PC-3 (cell line): ENCODE measurements around the gene SLC19A1. TPM values are rescaled to one million over a fixed set of nuclear protein-coding genes. Genes with fewer than 3 reads are reported as not detected.

Source experiments
- ATAC-seq: fragments of 200-7000 bp; cut with Tn5 transposase; 2 replicates; pipeline ENCODE4 v1.9.1; 2020; ENCODE audit warnings: mild to moderate bottlenecking, moderate library complexity
- BruUV-seq: library from RNA; stranded (reverse); fragments of 400-500 nt; replicated peaks from 2 replicates; lab custom pipeline; 2021; lab: Mats Ljungman, UMichigan
- CTCF ChIA-PET: fragments of 300-600 bp; sonication (Branson Sonifier 250); formaldehyde crosslinking; loops from one replicate; lab custom pipeline; 2022; ENCODE audit warnings: antibody characterized with exemption; lab: Charles Lee
- POLR2A ChIA-PET: fragments of 300-600 bp; sonication (Branson Sonifier 250); formaldehyde crosslinking; loops from one replicate; lab custom pipeline; 2022; ENCODE audit warnings: antibody characterized with exemption; ENCODE audit not compliant: unreplicated experiment; lab: Charles Lee
- DNase-seq: peaks from one replicate; pipeline ENCODE4 v3.0.0-alpha.2; 2015
- H2AFZ ChIP-seq: fragments of 300-600 bp; sonication (generic); 2 replicates; pipeline ENCODE4 v1.6.0; 2016; ENCODE audit warnings: antibody characterized with exemption, low read length
- H3F3A ChIP-seq: fragments of 300-600 bp; sonication (generic); one replicate; pipeline ENCODE4 v1.6.0; 2017; ENCODE audit warnings: antibody characterized with exemption, low read length, control low read depth, mild to moderate bottlenecking; ENCODE audit not compliant: unreplicated experiment
- H3K27ac ChIP-seq: fragments of 300-600 bp; sonication (generic); 2 replicates; pipeline ENCODE4 v1.5.1; 2016; ENCODE audit warnings: mild to moderate bottlenecking, low read length
- H3K27me3 ChIP-seq: fragments of 300-600 bp; sonication (generic); 2 replicates; pipeline ENCODE4 v1.6.1; 2016; ENCODE audit warnings: low read length, mixed read lengths
- H3K36me3 ChIP-seq: fragments of 300-600 bp; sonication (generic); 2 replicates; pipeline ENCODE4 v1.6.1; 2016; ENCODE audit warnings: low read depth, mixed run types, low read length, mixed read lengths
- H3K4me1 ChIP-seq: fragments of 300-600 bp; sonication (generic); 2 replicates; pipeline ENCODE4 v1.5.1; 2016; ENCODE audit warnings: low read length; ENCODE audit not compliant: insufficient read depth
- H3K4me2 ChIP-seq: fragments of 300-600 bp; sonication (generic); 2 replicates; pipeline ENCODE4 v1.6.0; 2016; ENCODE audit warnings: low read length
- H3K4me3 ChIP-seq: fragments of 300-600 bp; sonication (generic); 2 replicates; pipeline ENCODE4 v1.5.1; 2016; ENCODE audit warnings: mild to moderate bottlenecking, low read length, mixed read lengths
- H3K79me2 ChIP-seq: fragments of 300-600 bp; sonication (generic); 2 replicates; pipeline ENCODE4 v1.6.1; 2017; ENCODE audit warnings: low read length, mixed read lengths
- H3K9ac ChIP-seq: fragments of 300-600 bp; sonication (generic); 2 replicates; pipeline ENCODE4 v1.6.0; 2016; ENCODE audit warnings: mild to moderate bottlenecking, low read length
- H3K9me2 ChIP-seq: fragments of 300-600 bp; sonication (generic); replicated peaks from 2 replicates; pipeline ENCODE4 v1.6.1; 2016; ENCODE audit warnings: mixed run types, low read length, mixed read lengths
- H3K9me3 ChIP-seq: fragments of 300-600 bp; sonication (generic); 2 replicates; pipeline ENCODE4 v1.6.1; 2016; ENCODE audit warnings: low read length, mixed read lengths
- H4K20me1 ChIP-seq: fragments of 300-600 bp; sonication (generic); 2 replicates; pipeline ENCODE4 v1.6.1; 2016; ENCODE audit warnings: low read length, mixed read lengths
- EZH2 ChIP-seq: fragments of 300-600 bp; sonication (generic); IDR thresholded peaks from one replicate; pipeline ENCODE4 v1.6.1; 2017; ENCODE audit warnings: antibody characterized with exemption, mild to moderate bottlenecking, low read length; ENCODE audit not compliant: unreplicated experiment
- EZH2phosphoT487 ChIP-seq: fragments of 300-600 bp; sonication (generic); IDR thresholded peaks from 2 replicates; pipeline ENCODE4 v1.6.1; 2018; ENCODE audit warnings: mild to moderate bottlenecking, antibody characterized with exemption, low read length, borderline replicate concordance
- intact Hi-C: fragments of 100-400 bp; cut with micrococcal nuclease; formaldehyde crosslinking; loops from 2 replicates; pipeline ENCODE4 v1.9.0; 2023
- total RNA-seq: library from RNA; depleted of rRNA; stranded (reverse); fragments of >200 nt; gene quantifications from 2 replicates; pipeline ENCODE4 v1.2.3, GENCODE V29; 2014
- TF ChIP-seq, protein P1 (sequence below): fragments of 300-600 bp; sonication (generic); conservative IDR thresholded peaks from 2 replicates; pipeline ENCODE4 v1.5.1; 2017; ENCODE audit warnings: antibody characterized with exemption, low read depth, mild to moderate bottlenecking, low read length

Gene SLC19A1
- total RNA-seq, 1 experiment from 2014 or later: 54.2 TPM

DNA sequence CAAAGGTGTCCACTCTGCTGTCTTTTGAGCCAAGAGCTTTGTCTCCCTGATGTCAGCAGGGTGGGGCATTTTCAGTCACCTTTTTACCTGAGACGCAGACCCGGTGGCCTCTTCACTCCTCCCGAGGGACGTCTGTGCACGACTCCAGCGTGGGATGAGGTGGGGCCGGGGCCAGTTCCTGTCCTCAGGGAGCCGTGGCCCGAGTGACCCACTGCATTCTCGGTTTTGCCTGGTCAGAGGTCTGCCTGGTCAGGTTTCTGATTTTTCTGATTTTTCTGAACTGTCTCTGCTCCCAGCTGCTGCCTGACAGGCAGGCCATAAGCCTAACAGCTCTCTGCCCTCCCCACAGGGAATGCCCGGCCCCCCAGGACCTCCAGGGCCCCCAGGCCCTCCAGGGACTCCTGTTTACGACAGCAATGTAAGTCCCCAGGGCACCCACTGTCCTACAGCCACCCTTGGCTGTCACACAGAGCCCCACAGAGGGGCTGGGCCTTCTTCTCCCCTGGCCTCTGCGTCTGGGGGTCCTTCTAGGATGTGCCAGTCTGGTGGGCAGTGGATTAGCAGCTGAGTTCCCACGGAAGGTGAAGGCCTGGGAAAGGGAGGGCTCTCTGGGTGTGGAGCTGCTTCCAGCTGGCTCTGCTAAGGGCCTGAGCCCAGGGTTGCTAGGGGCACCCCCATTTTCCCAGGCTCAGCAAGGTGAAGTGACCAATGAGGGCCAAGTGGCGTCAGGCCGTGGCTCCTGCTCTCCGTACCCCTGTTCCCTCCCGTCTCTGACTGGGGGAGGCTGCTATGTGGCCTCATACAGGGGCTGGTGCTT, 45.9 kb downstream of the SLC19A1 start:
- Histone ChIP-seq H3K27ac (no peak overlapping the region), H3K4me1 (no peaks in the 10 kb centered on the region), H3K9ac (no peak overlapping the region), H3K9me3 (no peaks in the 10 kb centered on the region), H3K4me2 (no peak overlapping the region), H2AFZ (no peak overlapping the region), H3K4me3 (no peak overlapping the region), H3K36me3 (0 out of 2 replicates have a peak, but pooled peaks cover 2% of the 10 kb centered on the region), H3F3A (no peaks in the 10 kb centered on the region), H3K79me2 (no peaks in the 10 kb centered on the region), H3K27me3 (no peaks in the 10 kb centered on the region), H3K9me2 (no peaks in the 10 kb centered on the region), H4K20me1 (no peaks in the 10 kb centered on the region)
- BruUV-seq: no TSS peak
- TF ChIP-seq EZH2phosphoT487: no peak
- no peak for TF ChIP-seq EZH2
- TF ChIP-seq, protein P1, sequence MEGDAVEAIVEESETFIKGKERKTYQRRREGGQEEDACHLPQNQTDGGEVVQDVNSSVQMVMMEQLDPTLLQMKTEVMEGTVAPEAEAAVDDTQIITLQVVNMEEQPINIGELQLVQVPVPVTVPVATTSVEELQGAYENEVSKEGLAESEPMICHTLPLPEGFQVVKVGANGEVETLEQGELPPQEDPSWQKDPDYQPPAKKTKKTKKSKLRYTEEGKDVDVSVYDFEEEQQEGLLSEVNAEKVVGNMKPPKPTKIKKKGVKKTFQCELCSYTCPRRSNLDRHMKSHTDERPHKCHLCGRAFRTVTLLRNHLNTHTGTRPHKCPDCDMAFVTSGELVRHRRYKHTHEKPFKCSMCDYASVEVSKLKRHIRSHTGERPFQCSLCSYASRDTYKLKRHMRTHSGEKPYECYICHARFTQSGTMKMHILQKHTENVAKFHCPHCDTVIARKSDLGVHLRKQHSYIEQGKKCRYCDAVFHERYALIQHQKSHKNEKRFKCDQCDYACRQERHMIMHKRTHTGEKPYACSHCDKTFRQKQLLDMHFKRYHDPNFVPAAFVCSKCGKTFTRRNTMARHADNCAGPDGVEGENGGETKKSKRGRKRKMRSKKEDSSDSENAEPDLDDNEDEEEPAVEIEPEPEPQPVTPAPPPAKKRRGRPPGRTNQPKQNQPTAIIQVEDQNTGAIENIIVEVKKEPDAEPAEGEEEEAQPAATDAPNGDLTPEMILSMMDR: no peak
- intact Hi-C loops: no loop called here
- DNase-seq (no peak), ATAC-seq (no peak)
- CTCF ChIA-PET: no interaction called here
- POLR2A ChIA-PET: no interaction called here

DNA sequence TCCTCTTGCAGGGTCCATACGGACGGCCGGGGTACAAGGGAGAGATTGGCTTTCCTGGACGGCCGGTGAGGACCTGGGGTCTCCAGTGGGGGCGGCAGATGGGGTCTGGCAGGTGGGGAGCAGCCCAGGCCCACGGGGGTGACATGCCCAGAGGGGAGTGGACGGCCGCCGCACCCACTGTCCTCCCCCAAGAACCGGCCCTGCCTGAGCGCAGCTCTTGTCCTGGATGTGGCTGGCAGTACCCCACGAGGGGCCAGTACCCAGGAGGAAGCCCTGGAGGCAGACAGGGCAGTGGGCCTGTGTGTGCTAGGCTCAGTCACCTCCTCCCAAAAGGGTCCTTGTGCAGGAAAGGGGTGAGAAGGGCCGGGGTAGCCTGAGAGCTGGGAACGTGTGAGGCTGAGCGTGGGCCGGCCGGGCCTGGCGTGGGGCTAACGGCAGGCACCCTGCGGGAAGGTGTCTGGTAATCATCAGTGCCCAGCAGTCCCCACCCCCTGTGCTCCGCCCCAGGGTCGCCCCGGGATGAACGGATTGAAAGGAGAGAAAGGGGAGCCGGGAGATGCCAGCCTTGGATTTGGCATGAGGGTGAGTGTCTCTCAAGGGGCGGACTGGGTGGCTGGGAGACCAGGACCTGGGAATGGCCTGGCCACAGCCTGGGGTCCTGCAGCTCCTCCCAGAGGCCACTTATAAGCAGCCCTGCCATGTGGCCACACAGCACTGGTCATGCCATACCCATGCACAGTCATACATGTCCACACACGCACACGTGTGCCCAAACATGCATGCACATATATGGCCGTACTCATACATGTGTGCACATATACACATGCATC, 47.2 kb downstream of the SLC19A1 start:
- POLR2A ChIA-PET: no interaction called here
- BruUV-seq: no TSS peak

More for the DNA sequence above, 47.2 kb downstream of the SLC19A1 start:
- Histone ChIP-seq H3K4me3 (no peak overlapping the region), H3K79me2 (no peaks in the 10 kb centered on the region), H3K4me1 (no peaks in the 10 kb centered on the region), H3K4me2 (no peak overlapping the region), H3F3A (no peaks in the 10 kb centered on the region), H3K9ac (no peak overlapping the region), H3K9me3 (no peaks in the 10 kb centered on the region), H2AFZ (no peak overlapping the region), H3K36me3 (0 out of 2 replicates have a peak, but pooled peaks cover 2% of the 10 kb centered on the region), H3K9me2 (no peaks in the 10 kb centered on the region), H4K20me1 (no peaks in the 10 kb centered on the region), H3K27ac (no peak overlapping the region), H3K27me3 (no peaks in the 10 kb centered on the region)
- DNase-seq: no peak
- TF ChIP-seq EZH2phosphoT487 (no peak), EZH2 (no peak)
- TF ChIP-seq, protein P1: no peak
- ATAC-seq: no peak
- CTCF ChIA-PET: no interaction called here
- intact Hi-C loops: no loop called here
